IMR-90 (cell line): Measurements from ENCODE around the gene ZNF544. TPM values are rescaled to one million over a fixed set of nuclear protein-coding genes. Genes with fewer than 3 reads are reported as not detected.

Experiments used
- ATAC-seq: fragments of 200-7000 bp; cut with Tn5 transposase; 2 replicates; pipeline ENCODE4 v1.9.1; 2020; ENCODE audit warnings: low read depth, mild to moderate bottlenecking, moderate library complexity
- BruUV-seq: library from RNA; stranded (reverse); fragments of 400-500 nt; replicated peaks from 2 replicates; lab custom pipeline; 2021; lab: Mats Ljungman, UMichigan
- CTCF ChIA-PET: fragments of 300-600 bp; formaldehyde crosslinking; extraction: SDS; loops from one replicate; lab custom pipeline; 2021; ENCODE audit warnings: antibody characterized with exemption; lab: Yijun Ruan, JAX
- POLR2A ChIA-PET: fragments of 300-600 bp; sonication (Branson Sonifier 250); formaldehyde crosslinking; loops from one replicate; lab custom pipeline; 2022; ENCODE audit warnings: antibody characterized with exemption; ENCODE audit not compliant: unreplicated experiment; lab: Charles Lee
- DNase-seq: peaks from one replicate; pipeline ENCODE4 v3.0.0; 2013
- H2AFZ ChIP-seq: replicated peaks from 2 replicates; pipeline ENCODE3; 2013; ENCODE audit warnings: low read length, mild to moderate bottlenecking; ENCODE audit not compliant: poor library complexity
- H2AK5ac ChIP-seq: 2 replicates; pipeline ENCODE4 v1.6.1; 2013; ENCODE audit warnings: low read depth, low read length, inconsistent platforms
- H2AK9ac ChIP-seq: replicated peaks from 2 replicates; pipeline ENCODE3; 2013; ENCODE audit warnings: mild to moderate bottlenecking, low read depth, low read length, moderate library complexity; ENCODE audit not compliant: poor library complexity
- H2BK120ac ChIP-seq: 2 replicates; pipeline ENCODE4 v1.6.1; 2013; ENCODE audit warnings: low read depth, low read length, inconsistent platforms
- H2BK15ac ChIP-seq: 3 replicates; pipeline ENCODE4 v1.6.1; 2013; ENCODE audit warnings: low read depth, low read length, inconsistent platforms
- H2BK20ac ChIP-seq: 2 replicates; pipeline ENCODE4 v1.6.1; 2013; ENCODE audit warnings: low read depth, mild to moderate bottlenecking, inconsistent platforms, low read length, moderate library complexity
- H2BK5ac ChIP-seq: 2 replicates; pipeline ENCODE4 v1.6.1; 2013; ENCODE audit warnings: mild to moderate bottlenecking, low read depth, low read length, inconsistent platforms; ENCODE audit not compliant: poor library complexity, severe bottlenecking
- H3K14ac ChIP-seq: replicated peaks from 2 replicates; pipeline ENCODE4 v1.6.1; 2013; ENCODE audit warnings: low read depth, low read length, inconsistent platforms
- H3K18ac ChIP-seq: 2 replicates; pipeline ENCODE4 v1.6.1; 2013; ENCODE audit warnings: low read depth, low read length, control low read depth
- H3K23ac ChIP-seq: 2 replicates; pipeline ENCODE4 v1.6.1; 2013; ENCODE audit warnings: low read depth, low read length, inconsistent platforms
- H3K27ac ChIP-seq: 2 replicates; pipeline ENCODE4 v1.5.1; 2013; ENCODE audit warnings: mild to moderate bottlenecking, control low read depth, low read length; ENCODE audit not compliant: insufficient read depth
- H3K27me3 ChIP-seq: 2 replicates; pipeline ENCODE4 v1.6.1; 2013; ENCODE audit warnings: low read length; ENCODE audit not compliant: control insufficient read depth, insufficient read depth
- H3K36me3 ChIP-seq: 2 replicates; pipeline ENCODE4 v1.6.1; 2013; ENCODE audit warnings: low read length, mixed read lengths; ENCODE audit not compliant: control insufficient read depth, insufficient read depth
- H3K4ac ChIP-seq: 2 replicates; pipeline ENCODE4 v1.6.1; 2013; ENCODE audit warnings: low read depth, low read length, inconsistent platforms
- H3K4me1 ChIP-seq: 2 replicates; pipeline ENCODE4 v1.6.1; 2013; ENCODE audit warnings: low read length, mixed read lengths; ENCODE audit not compliant: control insufficient read depth, insufficient read depth
- H3K4me2 ChIP-seq: 2 replicates; pipeline ENCODE4 v1.6.1; 2013; ENCODE audit warnings: low read depth, mild to moderate bottlenecking, control low read depth, low read length, moderate library complexity
- H3K4me3 ChIP-seq: 2 replicates; pipeline ENCODE4 v1.5.1; 2013; ENCODE audit warnings: low read depth, mild to moderate bottlenecking, control low read depth, low read length, moderate library complexity; ENCODE audit not compliant: insufficient read depth
- H3K56ac ChIP-seq: 2 replicates; pipeline ENCODE4 v1.6.1; 2013; ENCODE audit warnings: low read length, inconsistent platforms; ENCODE audit not compliant: insufficient read depth; ENCODE audit errors: extremely low read depth
- H3K79me1 ChIP-seq, 2 experiments: 2 replicates each; pipeline ENCODE4 v1.6.1; 2013; ENCODE audit warnings: low read length in 2 of 2, inconsistent platforms in 1 of 2, low read depth in 1 of 2
- H3K9ac ChIP-seq: 2 replicates; pipeline ENCODE4 v1.6.1; 2013; ENCODE audit warnings: low read depth, low read length, control low read depth
- H3K9me1 ChIP-seq: 2 replicates; pipeline ENCODE4 v1.6.1; 2013; ENCODE audit warnings: low read length, inconsistent platforms; ENCODE audit not compliant: insufficient read depth
- H3K9me3 ChIP-seq: 2 replicates; pipeline ENCODE4 v1.6.1; 2013; ENCODE audit warnings: low read length; ENCODE audit not compliant: control insufficient read depth, insufficient read depth
- H4K20me1 ChIP-seq: 2 replicates; pipeline ENCODE4 v1.6.1; 2013; ENCODE audit warnings: low read length, inconsistent platforms; ENCODE audit not compliant: insufficient read depth
- H4K5ac ChIP-seq: 2 replicates; pipeline ENCODE4 v1.6.1; 2013; ENCODE audit warnings: mild to moderate bottlenecking, low read depth, low read length, control low read depth
- H4K8ac ChIP-seq, 2 experiments: 2 replicates each; pipeline ENCODE4 v1.6.1; 2013; ENCODE audit warnings: low read depth in 2 of 2, low read length in 2 of 2, control low read depth in 1 of 2, inconsistent platforms in 1 of 2
- H4K91ac ChIP-seq: 2 replicates; pipeline ENCODE4 v1.6.1; 2013; ENCODE audit warnings: low read depth, low read length, inconsistent platforms; ENCODE audit not compliant: insufficient read depth
- BHLHE40 ChIP-seq: fragments of 150-350 bp; IDR thresholded peaks from 2 replicates; pipeline ENCODE4 v1.6.1; 2016; ENCODE audit warnings: mild to moderate bottlenecking, low read depth, low read length
- CEBPB ChIP-seq: IDR thresholded peaks from 2 replicates; pipeline ENCODE4 v1.6.1; 2012; ENCODE audit warnings: low read depth, low read length, improper control_type of control experiment
- FOS ChIP-seq: fragments of 150-350 bp; IDR thresholded peaks from 2 replicates; pipeline ENCODE4 v1.6.1; 2016; ENCODE audit warnings: low read depth, low read length
- MXI1 ChIP-seq: IDR thresholded peaks from 2 replicates; pipeline ENCODE4 v1.6.1; 2012; ENCODE audit warnings: low read depth, mild to moderate bottlenecking, low read length, moderate library complexity, borderline replicate concordance
- NFE2L2 ChIP-seq: fragments of 150-350 bp; IDR thresholded peaks from 2 replicates; pipeline ENCODE4 v1.6.1; 2016; ENCODE audit warnings: low read depth, mild to moderate bottlenecking, low read length
- RAD21 ChIP-seq: IDR thresholded peaks from 2 replicates; pipeline ENCODE4 v1.6.1; 2012; ENCODE audit warnings: low read length, improper control_type of control experiment
- RCOR1 ChIP-seq: IDR thresholded peaks from 2 replicates; pipeline ENCODE4 v1.6.1; 2012; ENCODE audit warnings: mild to moderate bottlenecking, low read length, improper control_type of control experiment; ENCODE audit not compliant: insufficient replicate concordance
- RFX5 ChIP-seq: IDR thresholded peaks from 2 replicates; pipeline ENCODE4 v1.8.0; 2012; ENCODE audit warnings: low read depth, mild to moderate bottlenecking, low read length, moderate library complexity
- SMC3 ChIP-seq: fragments of 150-350 bp; IDR thresholded peaks from 2 replicates; pipeline ENCODE4 v1.6.1; 2016; ENCODE audit warnings: low read depth, mild to moderate bottlenecking, antibody characterized with exemption, low read length, moderate library complexity
- WGBS, 2 experiments: methylation state at CpG; one replicate each; pipeline versions ENCODE4 v1.1.5 to v1.1.7; 2013; ENCODE audit warnings: missing lambda C conversion rate in 2 of 2; ENCODE audit not compliant: insufficient read length in 1 of 2; ENCODE audit errors: extremely low coverage in 2 of 2; 5-methylcytosine and 5-hydroxymethylcytosine counted together
- dilution Hi-C: fragments of 300-500 bp; cut with HindIII; formaldehyde crosslinking; loops from one replicate; pipeline ENCODE4 v1.14.3; 2018; ENCODE audit warnings: low sequenced_read_pairs; ENCODE audit not compliant: unreplicated experiment
- in situ Hi-C: fragments of 300-500 bp; cut with MboI; formaldehyde crosslinking; loops from 3 replicates; pipeline ENCODE4 v1.14.3; 2019; ENCODE audit warnings: low sequenced_read_pairs, inconsistent platforms, mixed read lengths
- intact Hi-C: fragments of 100-400 bp; cut with micrococcal nuclease; formaldehyde crosslinking; loops from 2 replicates; pipeline ENCODE4 v1.10.0; 2022
- polyA plus RNA-seq, 3 experiments: library from polyadenylated mRNA; depleted of rRNA; stranded (reverse); fragments of >200 nt; gene quantifications; 2 replicates each; pipeline ENCODE4 v1.2.3, GENCODE V29; 2012; ENCODE audit warnings: low replicate concordance in 1 of 3
- total RNA-seq: library from RNA; depleted of rRNA; stranded (reverse); fragments of >200 nt; gene quantifications from 2 replicates; pipeline ENCODE4 v1.2.3, GENCODE V29; 2012
- TF ChIP-seq, protein P1 (sequence below): fragments of 150-350 bp; IDR thresholded peaks from 2 replicates; pipeline ENCODE4 v1.6.1; 2016; ENCODE audit warnings: low read depth, mild to moderate bottlenecking, low read length, moderate library complexity, borderline replicate concordance
- TF ChIP-seq, protein P2 (sequence below): fragments of 150-350 bp; IDR thresholded peaks from 2 replicates; pipeline ENCODE4 v1.6.1; 2017; ENCODE audit warnings: mild to moderate bottlenecking, antibody characterized with exemption, low read length, low read depth

Gene ZNF544
- total and polyA plus RNA-seq, 2 of the 4 experiments (the other 2 are of a cell fraction), result 19.3 to 45.9 TPM

- peaks cover 76% of the 10 kb centered on the region for H3K36me3 ChIP-seq
These were observed 33.5 kb downstream of the ZNF544 start for GRCh38 chr19:58261968-58262921.

More at GRCh38 chr19:58261968-58262921, 33.5 kb downstream of the ZNF544 start:
- Histone ChIP-seq H4K8ac (no peak overlapping the region), H3K4me3 (no peak overlapping the region), H4K20me1 (no peaks in the 10 kb centered on the region), H2BK20ac (no peak overlapping the region), H2BK15ac (no peak overlapping the region), H2BK5ac (no peak overlapping the region), H3K27ac (no peak overlapping the region), H3K79me1 (peaks cover 6 to 10% of the 10 kb centered on the region in 2 experiments), H3K4me1 (no peaks in the 10 kb centered on the region), H3K27me3 (no peaks in the 10 kb centered on the region), H3K9ac (no peak overlapping the region), H4K5ac (no peak overlapping the region), H2AK9ac (no peak overlapping the region), H3K9me3 (peaks cover 99% of the 10 kb centered on the region), H2AK5ac (no peak overlapping the region), H3K56ac (no peak overlapping the region), H3K9me1 (no peaks in the 10 kb centered on the region), H3K4me2 (no peak overlapping the region), H3K18ac (no peak overlapping the region), H3K4ac (no peak overlapping the region), H3K14ac (no peak overlapping the region), H3K23ac (no peak overlapping the region), H2AFZ (no peak overlapping the region), H2BK120ac (no peak overlapping the region), H4K91ac (no peak overlapping the region)
- BruUV-seq, result no TSS peak
- intact Hi-C loops (no loop called here), in situ Hi-C loops (no loop called here), dilution Hi-C loops (no loop called here)
- POLR2A ChIA-PET, result no interaction called here
- 98% methylated on average over 8 of the region's 19 CpGs; no CpG with 5 or more reads in 1 of the 2 experiments for WGBS, 2 experiments
- CTCF ChIA-PET, result no interaction called here
- DNase-seq (no peak), ATAC-seq (no peak)
- TF ChIP-seq FOS, result no peak
- no peak for TF ChIP-seq CEBPB
- TF ChIP-seq, protein P1, sequence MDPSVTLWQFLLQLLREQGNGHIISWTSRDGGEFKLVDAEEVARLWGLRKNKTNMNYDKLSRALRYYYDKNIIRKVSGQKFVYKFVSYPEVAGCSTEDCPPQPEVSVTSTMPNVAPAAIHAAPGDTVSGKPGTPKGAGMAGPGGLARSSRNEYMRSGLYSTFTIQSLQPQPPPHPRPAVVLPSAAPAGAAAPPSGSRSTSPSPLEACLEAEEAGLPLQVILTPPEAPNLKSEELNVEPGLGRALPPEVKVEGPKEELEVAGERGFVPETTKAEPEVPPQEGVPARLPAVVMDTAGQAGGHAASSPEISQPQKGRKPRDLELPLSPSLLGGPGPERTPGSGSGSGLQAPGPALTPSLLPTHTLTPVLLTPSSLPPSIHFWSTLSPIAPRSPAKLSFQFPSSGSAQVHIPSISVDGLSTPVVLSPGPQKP, result no peak
- TF ChIP-seq RFX5, result no peak
- no peak for TF ChIP-seq NFE2L2
- TF ChIP-seq, protein P2, sequence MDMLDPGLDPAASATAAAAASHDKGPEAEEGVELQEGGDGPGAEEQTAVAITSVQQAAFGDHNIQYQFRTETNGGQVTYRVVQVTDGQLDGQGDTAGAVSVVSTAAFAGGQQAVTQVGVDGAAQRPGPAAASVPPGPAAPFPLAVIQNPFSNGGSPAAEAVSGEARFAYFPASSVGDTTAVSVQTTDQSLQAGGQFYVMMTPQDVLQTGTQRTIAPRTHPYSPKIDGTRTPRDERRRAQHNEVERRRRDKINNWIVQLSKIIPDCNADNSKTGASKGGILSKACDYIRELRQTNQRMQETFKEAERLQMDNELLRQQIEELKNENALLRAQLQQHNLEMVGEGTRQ, result no peak
- TF ChIP-seq SMC3, result no peak
- no peak for TF ChIP-seq MXI1
- no peak for TF ChIP-seq BHLHE40
- no peak for TF ChIP-seq RAD21
- TF ChIP-seq RCOR1, result no peak
